Measurements from ENCODE around the gene CMIP. TPM values are rescaled to one million over a fixed set of nuclear protein-coding genes. Genes with fewer than 3 reads are reported as not detected.

Gene CMIP
- total RNA-seq, 1 donor from 2014 or later = 19.1 TPM

DNA sequence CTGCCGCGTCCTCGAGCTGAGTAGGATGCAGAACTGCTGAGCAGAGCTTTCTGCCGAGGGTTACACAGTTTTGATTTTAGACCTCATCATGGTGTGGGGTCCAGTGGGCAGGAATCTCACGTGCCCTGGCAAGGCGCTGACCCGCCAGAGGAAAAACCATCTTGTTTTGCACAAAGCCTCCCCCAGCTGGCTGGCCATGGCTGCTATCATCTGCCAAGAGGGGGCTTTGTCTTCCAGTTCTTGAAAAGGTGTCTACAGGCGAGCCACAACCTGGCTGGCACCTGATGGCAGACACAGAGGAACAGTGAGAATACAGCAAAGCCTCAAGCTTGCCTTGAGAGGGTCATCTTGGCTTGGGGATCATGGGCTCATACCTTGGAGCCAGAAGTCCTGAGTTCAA is 118.3 kb downstream of the CMIP start:
- no peak for DNase-seq (ENCODE audit: low read depth)
- H3K4me3 ChIP-seq (ENCODE audit: low read depth, low read length) = no peak overlapping the region
- TF ChIP-seq, protein P1, sequence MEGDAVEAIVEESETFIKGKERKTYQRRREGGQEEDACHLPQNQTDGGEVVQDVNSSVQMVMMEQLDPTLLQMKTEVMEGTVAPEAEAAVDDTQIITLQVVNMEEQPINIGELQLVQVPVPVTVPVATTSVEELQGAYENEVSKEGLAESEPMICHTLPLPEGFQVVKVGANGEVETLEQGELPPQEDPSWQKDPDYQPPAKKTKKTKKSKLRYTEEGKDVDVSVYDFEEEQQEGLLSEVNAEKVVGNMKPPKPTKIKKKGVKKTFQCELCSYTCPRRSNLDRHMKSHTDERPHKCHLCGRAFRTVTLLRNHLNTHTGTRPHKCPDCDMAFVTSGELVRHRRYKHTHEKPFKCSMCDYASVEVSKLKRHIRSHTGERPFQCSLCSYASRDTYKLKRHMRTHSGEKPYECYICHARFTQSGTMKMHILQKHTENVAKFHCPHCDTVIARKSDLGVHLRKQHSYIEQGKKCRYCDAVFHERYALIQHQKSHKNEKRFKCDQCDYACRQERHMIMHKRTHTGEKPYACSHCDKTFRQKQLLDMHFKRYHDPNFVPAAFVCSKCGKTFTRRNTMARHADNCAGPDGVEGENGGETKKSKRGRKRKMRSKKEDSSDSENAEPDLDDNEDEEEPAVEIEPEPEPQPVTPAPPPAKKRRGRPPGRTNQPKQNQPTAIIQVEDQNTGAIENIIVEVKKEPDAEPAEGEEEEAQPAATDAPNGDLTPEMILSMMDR (conservative IDR thresholded peaks at IDR 0.05; ENCODE audit: low read depth, low read length) = no peak

DNA sequence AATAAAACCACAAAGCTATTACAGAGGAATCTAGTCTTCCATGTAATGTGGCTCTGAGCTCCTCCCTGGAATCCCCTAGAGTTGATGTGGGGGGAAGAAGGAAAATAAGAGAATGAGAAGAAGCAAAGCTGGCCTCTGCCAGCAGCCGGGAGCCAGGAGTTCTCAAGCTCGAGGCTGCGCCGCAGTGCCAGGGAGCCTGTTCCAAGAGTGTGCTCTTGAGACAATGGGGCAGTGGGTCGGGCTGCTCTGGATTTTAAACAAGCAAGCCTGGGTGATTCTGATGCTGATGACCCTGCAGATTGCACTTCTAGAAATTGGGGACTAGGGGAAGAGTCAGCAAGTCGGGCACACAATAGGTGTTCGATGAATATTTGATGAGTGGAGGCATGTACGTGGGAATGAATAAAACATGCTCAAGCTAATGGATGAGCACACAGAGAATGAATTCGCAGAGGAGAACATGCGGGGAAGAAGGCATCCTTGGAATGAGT is 119.9 kb downstream of the CMIP start:
- TF ChIP-seq, protein P1 (conservative IDR thresholded peaks at IDR 0.05; ENCODE audit: low read depth, low read length) = no peak
- DNase-seq (ENCODE audit: low read depth) = no peak
- H3K4me3 ChIP-seq (ENCODE audit: low read depth, low read length) = no peak overlapping the region

DNA sequence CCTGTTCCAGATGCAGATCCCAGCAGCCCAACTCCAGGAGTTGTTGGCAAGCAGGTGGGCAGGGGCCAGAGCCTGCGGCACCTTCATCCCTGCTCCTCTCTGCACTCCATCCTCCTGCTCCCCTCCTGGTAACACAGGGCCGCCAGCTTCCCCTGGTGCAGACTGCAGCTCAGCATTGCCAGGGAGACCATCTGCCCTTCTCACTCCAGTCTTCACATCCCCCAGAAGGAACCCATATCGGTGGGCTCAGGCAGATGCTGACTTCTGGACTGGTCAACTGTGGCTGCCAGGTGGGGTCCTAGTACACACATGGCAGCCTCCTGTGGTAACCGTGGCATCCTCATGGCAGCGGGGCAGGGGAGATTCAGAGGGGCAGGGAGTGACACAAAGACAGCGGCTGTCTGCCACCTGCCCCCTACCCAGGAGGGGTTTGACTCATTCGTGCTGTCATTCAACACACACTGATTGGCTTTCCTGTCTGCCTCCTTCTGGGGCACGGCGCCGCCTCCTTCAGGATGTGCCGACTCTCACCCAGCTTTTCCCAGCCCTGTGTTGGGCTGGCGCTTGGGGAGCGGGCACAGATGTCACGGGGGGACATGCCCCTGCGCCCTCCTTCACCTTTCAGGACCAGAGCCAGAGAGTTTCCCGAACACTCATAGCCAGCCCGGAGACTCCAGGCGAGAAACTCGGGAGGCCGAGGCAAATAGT is 120.9 kb downstream of the CMIP start:
- H3K4me3 ChIP-seq (ENCODE audit: low read depth, low read length) = no peak overlapping the region
- TF ChIP-seq, protein P1 (conservative IDR thresholded peaks at IDR 0.05; ENCODE audit: low read depth, low read length) = no peak

DNA sequence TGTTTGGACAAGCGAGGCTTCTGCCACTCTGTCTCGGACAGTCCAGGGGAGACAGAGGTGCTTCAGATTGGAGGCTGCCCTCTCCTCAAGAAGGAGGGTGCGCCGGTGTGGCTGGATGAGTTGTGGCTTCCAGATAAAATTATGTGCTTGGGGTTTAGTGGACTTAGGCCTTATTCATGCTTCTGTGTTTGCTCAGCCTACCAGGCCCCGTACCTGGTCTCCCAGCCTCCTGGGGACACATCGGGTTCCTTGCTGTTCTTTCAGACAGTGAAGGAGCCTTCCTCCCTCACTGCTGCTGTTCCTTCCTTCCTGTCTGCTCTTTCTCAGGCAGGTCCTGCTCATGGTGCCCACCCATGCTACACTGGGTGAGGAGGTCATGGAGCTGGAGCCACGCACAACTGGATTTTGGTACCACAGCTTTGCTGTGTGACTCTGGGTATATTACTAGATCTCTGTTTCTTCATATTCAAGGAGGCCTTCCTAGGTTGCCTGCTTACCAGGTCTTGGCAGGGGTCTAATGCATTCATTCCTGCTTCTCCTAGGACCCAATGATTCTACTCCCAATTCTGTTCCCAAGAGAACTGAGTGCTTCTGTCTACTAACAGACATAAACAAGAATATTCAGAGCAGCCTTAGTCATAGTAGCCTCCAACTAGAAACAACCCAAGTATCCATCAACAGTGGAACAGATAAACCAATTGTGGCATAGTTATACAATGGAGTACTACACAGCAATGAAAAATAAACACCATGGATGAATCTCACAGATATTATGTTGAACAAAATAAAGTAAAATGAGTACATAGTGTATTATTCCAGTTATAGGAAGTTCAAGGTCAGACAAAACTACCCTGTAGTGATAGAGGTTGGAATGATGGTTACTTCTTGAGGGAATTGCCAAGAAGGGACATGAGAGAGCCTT is 121.7 kb downstream of the CMIP start:
- TF ChIP-seq, protein P1 (conservative IDR thresholded peaks at IDR 0.05; ENCODE audit: low read depth, low read length) = no peak
- H3K4me3 ChIP-seq (ENCODE audit: low read depth, low read length) = no peak overlapping the region
- no peak for DNase-seq (ENCODE audit: low read depth)

More for the DNA sequence above, 120.9 kb downstream of the CMIP start:
- DNase-seq (ENCODE audit: low read depth) = no peak

DNA sequence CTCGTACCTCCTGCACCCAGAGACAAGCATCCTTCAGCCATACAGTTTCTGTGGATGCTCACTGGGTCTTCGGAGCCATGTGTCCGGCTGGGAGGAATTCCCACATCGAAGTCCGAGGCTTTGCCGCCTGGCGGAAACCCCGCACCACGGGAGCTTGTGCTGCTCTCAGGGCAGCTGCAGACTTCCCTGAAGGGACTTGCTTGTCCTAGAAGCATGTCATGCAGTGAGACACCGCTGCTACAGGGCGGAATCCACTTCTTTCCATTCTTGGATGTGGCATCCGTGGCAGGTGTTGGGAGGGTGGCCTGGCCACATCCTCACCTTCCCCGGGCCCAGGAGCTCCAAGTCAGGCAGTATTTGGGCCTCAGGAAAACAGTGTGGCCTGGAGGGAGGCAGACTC is 122.5 kb downstream of the CMIP start:
- TF ChIP-seq, protein P1 (conservative IDR thresholded peaks at IDR 0.05; ENCODE audit: low read depth, low read length) = no peak
- H3K4me3 ChIP-seq (ENCODE audit: low read depth, low read length) = no peak overlapping the region
- DNase-seq (ENCODE audit: low read depth) = no peak

DNA sequence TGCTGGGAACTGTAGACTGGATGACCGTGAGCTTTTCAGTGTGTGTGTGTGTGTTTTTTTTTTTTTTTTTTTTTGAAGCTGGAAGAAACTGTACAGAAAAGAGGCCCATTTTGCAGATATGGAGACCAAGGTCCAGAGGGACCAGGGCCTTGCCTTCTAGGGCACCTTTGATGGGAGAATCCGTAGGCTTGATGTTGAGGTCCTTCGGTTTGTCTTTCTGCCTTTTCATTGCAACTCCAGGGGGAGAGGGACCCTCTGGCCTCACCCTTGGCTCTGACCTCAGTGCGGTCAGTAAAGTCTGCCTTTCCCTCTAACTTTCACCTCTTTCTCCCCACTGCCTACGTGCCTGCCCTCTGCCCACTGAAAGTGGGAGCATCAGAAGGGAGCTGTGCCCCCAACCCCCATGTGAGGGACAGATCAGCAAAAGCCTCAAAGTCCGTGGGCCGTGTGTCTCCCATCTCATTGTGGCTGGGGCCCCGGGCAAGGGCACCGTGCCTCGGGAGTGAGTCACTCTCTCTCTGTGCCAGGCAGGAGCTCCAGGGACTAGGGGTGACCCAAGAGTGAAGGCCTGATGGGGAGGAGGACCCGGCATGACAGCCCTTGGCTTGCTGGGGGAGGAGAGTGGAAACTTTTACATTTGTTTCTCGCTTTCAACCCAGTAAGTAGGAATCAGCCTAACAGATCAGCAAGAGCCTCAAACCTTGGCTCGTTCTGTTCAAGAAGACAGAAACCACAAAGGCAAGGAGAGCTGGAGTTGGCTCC is 123.6 kb downstream of the CMIP start:
- no peak overlapping the region for H3K4me3 ChIP-seq (ENCODE audit: low read depth, low read length)
- TF ChIP-seq, protein P1 (conservative IDR thresholded peaks at IDR 0.05; ENCODE audit: low read depth, low read length) = no peak
- DNase-seq (ENCODE audit: low read depth) = peak; percentile 36
